ENCODE results near the gene CCDC116. TPM values are rescaled to one million over a fixed set of nuclear protein-coding genes. Genes with fewer than 3 reads are reported as not detected.

CCDC116 gene
- total and polyA plus RNA-seq, 7 donors: 0.07 to 0.32 (median 0.17) TPM

- WGBS, 3 donors: 74 to 78% (median 76%) methylated on average over 7 of the region's 7 CpGs
- Histone ChIP-seq H3K36me3 (ENCODE audit: insufficient read depth in 1 of 2, low read depth in 1 of 2) (no peaks in the 10 kb centered on the region), H3K27me3 (ENCODE audit: insufficient read depth in 3 of 3, low read length in 2 of 3) (peaks cover 0 to 16% (median 4%) of the 10 kb centered on the region in 3 donors), H3K4me3 (no peak overlapping the region), H3K9me3 (no peaks in the 10 kb centered on the region), H3K4me1 (peaks cover 4% of the 10 kb centered on the region), H3K27ac (no peak overlapping the region)
- DNase-seq: no peak
- intact Hi-C loops (cut with DNase I): no loop called here
- ATAC-seq: no peak
- TF ChIP-seq CTCF (IDR thresholded peaks at IDR 0.05): no peak
Observed at GRCh38 chr22:21659864-21660525, 27.4 kb downstream of the CCDC116 start.

GRCh38 chr22:21660904-21661303 lies 28.3 kb downstream of the CCDC116 start:
- Histone ChIP-seq H3K27me3 (ENCODE audit: insufficient read depth in 3 of 3, low read length in 2 of 3) (peaks cover 0 to 16% (median 4%) of the 10 kb centered on the region in 3 donors), H3K36me3 (ENCODE audit: insufficient read depth in 1 of 2, low read depth in 1 of 2) (no peaks in the 10 kb centered on the region), H3K9me3 (no peaks in the 10 kb centered on the region), H3K4me1 (peaks cover 4% of the 10 kb centered on the region), H3K27ac (no peak overlapping the region), H3K4me3 (no peak overlapping the region)
- WGBS, 3 donors: 71 to 81% (median 76%) methylated on average over 7 of the region's 7 CpGs
- DNase-seq (no peak), ATAC-seq (no peak)
- no peak for TF ChIP-seq CTCF (IDR thresholded peaks at IDR 0.05)
- intact Hi-C loops (cut with DNase I): no loop called here

GRCh38 chr22:21661991-21662390 lies 29.4 kb downstream of the CCDC116 start:
- Histone ChIP-seq H3K27me3 (ENCODE audit: insufficient read depth in 3 of 3, low read length in 2 of 3) (peaks cover 0 to 15% (median 2%) of the 10 kb centered on the region in 3 donors), H3K4me3 (no peak overlapping the region), H3K4me1 (peaks cover 4% of the 10 kb centered on the region), H3K27ac (no peak overlapping the region), H3K9me3 (no peaks in the 10 kb centered on the region), H3K36me3 (ENCODE audit: insufficient read depth in 1 of 2, low read depth in 1 of 2) (no peaks in the 10 kb centered on the region)
- no peak for ATAC-seq
- TF ChIP-seq CTCF (IDR thresholded peaks at IDR 0.05): no peak
- intact Hi-C loops (cut with DNase I): no loop called here
- no peak for DNase-seq
- WGBS, 3 donors: 94 to 99% (median 97%) methylated on average over 5 of the region's 5 CpGs

- no peak for TF ChIP-seq CTCF (IDR thresholded peaks at IDR 0.05)
- H3K9me3 ChIP-seq: no peaks in the 10 kb centered on the region
Observed at GRCh38 chr22:21663738-21664137, 31.2 kb downstream of the CCDC116 start.

More at GRCh38 chr22:21663738-21664137, 31.2 kb downstream of the CCDC116 start:
- 88 to 91% (median 90%) methylated on average over 2 of the region's 2 CpGs for WGBS, 3 donors
- H3K4me3 ChIP-seq: no peak overlapping the region
- intact Hi-C loops (cut with DNase I): no loop called here
- DNase-seq (no peak), ATAC-seq (no peak)
- no peaks in the 10 kb centered on the region for H3K4me1 ChIP-seq
- no peaks in the 10 kb centered on the region for H3K36me3 ChIP-seq (ENCODE audit: insufficient read depth in 1 of 2, low read depth in 1 of 2)
- H3K27me3 ChIP-seq (ENCODE audit: insufficient read depth in 3 of 3, low read length in 2 of 3): no peaks in the 10 kb centered on the region
- no peak overlapping the region for H3K27ac ChIP-seq
